ENCODE results near the gene IGF1. TPM values are rescaled to one million over a fixed set of nuclear protein-coding genes. Genes with fewer than 3 reads are reported as not detected.
"Not testable (repeated sequence)": the region's sequence is repeated elsewhere in the genome, so short reads cannot be mapped to it uniquely, and the experiment has no call there.

Gene IGF1
- total and polyA plus RNA-seq, 10 of the 15 experiments (the other 5 are each of a cell fraction or from before 2014, with no cell fraction given) = 2.4 to 9.2 (median 3.5) TPM

- FAIRE-seq; H2AFZ ChIP-seq (ENCODE audit: control insufficient read depth, low read depth, low read length); POLR2A ChIA-PET; H3K79me2 ChIP-seq (ENCODE audit: control insufficient read depth, insufficient read depth, low read length); H4K20me1 ChIP-seq (ENCODE audit: control insufficient read depth, insufficient read depth); H3K9ac ChIP-seq (ENCODE audit: control insufficient read depth, insufficient read depth, low read length); H3K4me2 ChIP-seq (ENCODE audit: control insufficient read depth, insufficient read depth); H3K4me3 ChIP-seq; BruUV-seq (replicated peaks); H3K9me3 ChIP-seq (replicated peaks; ENCODE audit: control insufficient read depth, insufficient read depth, low read length); H3K36me3 ChIP-seq (ENCODE audit: control insufficient read depth in 2 of 2, insufficient read depth in 2 of 2, low read length in 1 of 2); H3K27me3 ChIP-seq (replicated peaks in 1 of 2; ENCODE audit: control insufficient read depth in 2 of 2, insufficient read depth in 2 of 2, low read length in 1 of 2); DNase-seq (ENCODE audit: low read depth, low spot score); CTCF ChIA-PET; intact Hi-C loops (cut with micrococcal nuclease; ENCODE audit: unreplicated experiment); H3K27ac ChIP-seq (ENCODE audit: control insufficient read depth, insufficient read depth); H3K4me1 ChIP-seq (ENCODE audit: control insufficient read depth, insufficient read depth, low read length); ATAC-seq; in situ Hi-C loops (cut with MboI); RAD21 ChIA-PET (ENCODE audit: unreplicated experiment): not testable (repeated sequence)
- SMC1A ChIA-PET (ENCODE audit: uncharacterized antibody, unreplicated experiment) = interaction anchor here (0.7 kb wide), 1 partner anchor 56 kb away, joined by 3 read pairs; no protein-coding TSS in a partner anchor
- WGBS (ENCODE audit: insufficient coverage, insufficient replicate concordance, low lambda C conversion rate, missing lambda C conversion rate) = 63% methylated on average over 3 of the region's 3 CpGs
Observed at GRCh38 chr12:102449018-102449417, 31.3 kb downstream of the IGF1 start.

GRCh38 chr12:102447426-102447825 lies 32.9 kb downstream of the IGF1 start:
- H3K9me3 ChIP-seq (replicated peaks; ENCODE audit: control insufficient read depth, insufficient read depth, low read length); intact Hi-C loops (cut with micrococcal nuclease; ENCODE audit: unreplicated experiment); CTCF ChIA-PET; H3K4me2 ChIP-seq (ENCODE audit: control insufficient read depth, insufficient read depth); SMC1A ChIA-PET (ENCODE audit: uncharacterized antibody, unreplicated experiment); H3K9ac ChIP-seq (ENCODE audit: control insufficient read depth, insufficient read depth, low read length); H3K36me3 ChIP-seq (ENCODE audit: control insufficient read depth in 2 of 2, insufficient read depth in 2 of 2, low read length in 1 of 2); ATAC-seq; H2AFZ ChIP-seq (ENCODE audit: control insufficient read depth, low read depth, low read length); H4K20me1 ChIP-seq (ENCODE audit: control insufficient read depth, insufficient read depth); DNase-seq (ENCODE audit: low read depth, low spot score); H3K79me2 ChIP-seq (ENCODE audit: control insufficient read depth, insufficient read depth, low read length); H3K27ac ChIP-seq (ENCODE audit: control insufficient read depth, insufficient read depth); POLR2A ChIA-PET; in situ Hi-C loops (cut with MboI); H3K4me1 ChIP-seq (ENCODE audit: control insufficient read depth, insufficient read depth, low read length); FAIRE-seq; H3K27me3 ChIP-seq (replicated peaks in 1 of 2; ENCODE audit: control insufficient read depth in 2 of 2, insufficient read depth in 2 of 2, low read length in 1 of 2); H3K4me3 ChIP-seq; BruUV-seq (replicated peaks); RAD21 ChIA-PET (ENCODE audit: unreplicated experiment): not testable (repeated sequence)
- WGBS (ENCODE audit: insufficient coverage, insufficient replicate concordance, low lambda C conversion rate, missing lambda C conversion rate) = 20% methylated on average over 3 of the region's 3 CpGs

DNA sequence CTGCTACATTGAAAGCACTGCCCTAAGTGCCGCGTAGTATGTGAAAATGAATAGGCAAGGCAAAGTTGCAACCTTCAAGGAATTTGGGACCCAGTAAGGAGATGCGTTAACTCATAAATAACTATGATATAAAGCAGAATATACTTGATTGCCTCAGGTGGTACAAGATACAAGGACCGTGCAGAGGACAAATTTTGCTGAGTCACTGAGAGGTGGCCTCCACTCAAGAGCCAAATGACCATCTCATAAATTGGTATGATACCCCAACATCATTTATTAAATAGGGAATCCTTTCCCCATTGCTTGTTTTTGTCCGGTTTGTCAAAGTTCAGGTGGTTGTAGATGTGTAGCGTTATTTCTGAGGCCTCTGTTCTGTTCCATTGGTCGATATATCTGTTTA lies 35.7 kb downstream of the IGF1 start:
- SMC1A ChIA-PET (ENCODE audit: uncharacterized antibody, unreplicated experiment) = interaction anchor here (1.0 kb wide), 1 partner anchor 31 kb away, joined by 3 read pairs; no protein-coding TSS in a partner anchor
- no TSS peak for BruUV-seq (replicated peaks)
- 40% methylated on average over 7 of the region's 7 CpGs for WGBS (ENCODE audit: insufficient coverage, insufficient replicate concordance, low lambda C conversion rate, missing lambda C conversion rate)
- TF ChIP-seq RB1 (IDR thresholded peaks at IDR 0.05; ENCODE audit: borderline replicate concordance) (no peak), STAT1 (conservative IDR thresholded peaks at IDR 0.05) (no peak), MEF2B (IDR thresholded peaks at IDR 0.05; ENCODE audit: partially characterized antibody, poor library complexity, severe bottlenecking) (no peak), NFYA (IDR thresholded peaks at IDR 0.05; ENCODE audit: borderline replicate concordance, low read depth, low read length) (no peak), CEBPZ (IDR thresholded peaks at IDR 0.05; ENCODE audit: low read depth, low read length) (no peak), BCL11A (IDR thresholded peaks at IDR 0.05; ENCODE audit: low read depth, low read length) (no peak), NR2C2 (IDR thresholded peaks at IDR 0.05; ENCODE audit: borderline replicate concordance, control insufficient read depth, insufficient read length, low read depth) (no peak)

More for the DNA sequence above, 35.7 kb downstream of the IGF1 start:
- Histone ChIP-seq H2AFZ (ENCODE audit: control insufficient read depth, low read depth, low read length) (no peak overlapping the region), H3K4me1 (ENCODE audit: control insufficient read depth, insufficient read depth, low read length) (no peaks in the 10 kb centered on the region), H3K27me3 (replicated peaks in 1 of 2; ENCODE audit: control insufficient read depth in 2 of 2, insufficient read depth in 2 of 2, low read length in 1 of 2) (no peaks in the 10 kb centered on the region), H3K9ac (ENCODE audit: control insufficient read depth, insufficient read depth, low read length) (no peak overlapping the region), H4K20me1 (ENCODE audit: control insufficient read depth, insufficient read depth) (no peaks in the 10 kb centered on the region), H3K4me3 (no peak overlapping the region), H3K27ac (ENCODE audit: control insufficient read depth, insufficient read depth) (no peak overlapping the region), H3K79me2 (ENCODE audit: control insufficient read depth, insufficient read depth, low read length) (no peaks in the 10 kb centered on the region), H3K4me2 (ENCODE audit: control insufficient read depth, insufficient read depth) (no peak overlapping the region), H3K9me3 (replicated peaks; ENCODE audit: control insufficient read depth, insufficient read depth, low read length) (no peaks in the 10 kb centered on the region; the same call in 2 of the 3 replicates), H3K36me3 (ENCODE audit: control insufficient read depth in 2 of 2, insufficient read depth in 2 of 2, low read length in 1 of 2) (no peaks in the 10 kb centered on the region)
- ChIA-PET POLR2A (no interaction called here), CTCF (no interaction called here), RAD21 (ENCODE audit: unreplicated experiment) (no interaction called here)
- FAIRE-seq (no peak), ATAC-seq (no peak), DNase-seq (ENCODE audit: low read depth, low spot score) (no peak)
- in situ Hi-C loops (cut with MboI) = no loop called here
- intact Hi-C loops (cut with micrococcal nuclease; ENCODE audit: unreplicated experiment) = no loop called here
